Activated naive CD8-positive, alpha-beta T cell treated with anti-CD3 and anti-CD28 coated beads, Interleukin-2, amount 50 U/mL, for 24 hours (primary cell): ENCODE results near the gene COL6A5.
"Not testable (repeated sequence)": the region's sequence is repeated elsewhere in the genome, so short reads cannot be mapped to it uniquely, and the experiment has no call there.

Experiments
- ATAC-seq: fragments of 150-1000 bp; cut with Tn5 transposase; one replicate; pipeline ENCODE4 v1.10.0; 2021
- DNase-seq: peaks from one replicate; pipeline ENCODE4 v3.0.0; 2021
- H3K27ac Mint-ChIP-seq: one replicate; pipeline ENCODE4 v1.8.0; 2021; ENCODE audit warnings: mild to moderate bottlenecking, mixed read lengths
- H3K27me3 Mint-ChIP-seq: one replicate; pipeline ENCODE4 v1.8.0; 2021; ENCODE audit warnings: mixed read lengths
- H3K36me3 Mint-ChIP-seq: one replicate; pipeline ENCODE4 v1.8.0; 2021; ENCODE audit warnings: low read depth, mixed read lengths
- H3K4me1 Mint-ChIP-seq: one replicate; pipeline ENCODE4 v1.8.0; 2021; ENCODE audit warnings: mixed read lengths
- H3K4me3 Mint-ChIP-seq: one replicate; pipeline ENCODE4 v1.8.0; 2021; ENCODE audit warnings: mild to moderate bottlenecking, moderate library complexity, mixed read lengths
- H3K9me3 Mint-ChIP-seq: one replicate; pipeline ENCODE4 v1.8.0; 2021; ENCODE audit warnings: mixed read lengths

The COL6A5 gene

GRCh38 chr3:130405956-130406355 lies 60.5 kb downstream of the COL6A5 start:
- DNase-seq (no peak), ATAC-seq (no peak)
- no peaks in the 10 kb centered on the region for H3K36me3 Mint-ChIP-seq
- H3K27ac Mint-ChIP-seq = no peak overlapping the region
- H3K4me3 Mint-ChIP-seq = no peak overlapping the region
- H3K27me3 Mint-ChIP-seq = peaks cover 5% of the 10 kb centered on the region
- H3K4me1 Mint-ChIP-seq = no peaks in the 10 kb centered on the region
- peaks cover 20% of the 10 kb centered on the region for H3K9me3 Mint-ChIP-seq

- H3K4me3 Mint-ChIP-seq, H3K27me3 Mint-ChIP-seq, DNase-seq, ATAC-seq, H3K36me3 Mint-ChIP-seq, H3K4me1 Mint-ChIP-seq, H3K27ac Mint-ChIP-seq: not testable (repeated sequence)
- H3K9me3 Mint-ChIP-seq = peaks cover 20% of the 10 kb centered on the region
Measured at GRCh38 chr3:130408253-130408652, 62.8 kb downstream of the COL6A5 start.

- DNase-seq (no peak), ATAC-seq (no peak)
- Mint-ChIP-seq H3K4me1 (no peaks in the 10 kb centered on the region), H3K9me3 (peaks cover 20% of the 10 kb centered on the region), H3K27me3 (peaks cover 10% of the 10 kb centered on the region), H3K4me3 (no peak overlapping the region), H3K27ac (no peak overlapping the region), H3K36me3 (no peaks in the 10 kb centered on the region)
Measured at GRCh38 chr3:130411320-130411719, 65.8 kb downstream of the COL6A5 start.

- Mint-ChIP-seq H3K4me1 (no peaks in the 10 kb centered on the region), H3K27me3 (peaks cover 8% of the 10 kb centered on the region), H3K27ac (no peak overlapping the region), H3K4me3 (no peak overlapping the region), H3K9me3 (peaks cover 6% of the 10 kb centered on the region), H3K36me3 (no peaks in the 10 kb centered on the region)
- DNase-seq = no peak
- ATAC-seq = no peak
Measured at GRCh38 chr3:130412991-130413560, 67.6 kb downstream of the COL6A5 start.

- H3K27ac Mint-ChIP-seq = no peak overlapping the region
- no peaks in the 10 kb centered on the region for H3K4me1 Mint-ChIP-seq
- DNase-seq = no peak
- ATAC-seq = no peak
- H3K4me3 Mint-ChIP-seq = no peak overlapping the region
- H3K27me3 Mint-ChIP-seq = peaks cover 10% of the 10 kb centered on the region
- no peaks in the 10 kb centered on the region for H3K9me3 Mint-ChIP-seq
- H3K36me3 Mint-ChIP-seq = no peaks in the 10 kb centered on the region
Measured at GRCh38 chr3:130414457-130414856, 69.0 kb downstream of the COL6A5 start.

GRCh38 chr3:130420466-130420865 lies 75.0 kb downstream of the COL6A5 start:
- ATAC-seq = no peak
- no peak overlapping the region for H3K27ac Mint-ChIP-seq

GRCh38 chr3:130423064-130423463 lies 77.6 kb downstream of the COL6A5 start:
- Mint-ChIP-seq H3K9me3 (no peaks in the 10 kb centered on the region), H3K4me1 (no peaks in the 10 kb centered on the region), H3K36me3 (no peaks in the 10 kb centered on the region), H3K27me3 (peaks cover 7% of the 10 kb centered on the region), H3K27ac (no peak overlapping the region), H3K4me3 (no peak overlapping the region)
- DNase-seq (no peak), ATAC-seq (no peak)

More at GRCh38 chr3:130420466-130420865, 75.0 kb downstream of the COL6A5 start:
- Mint-ChIP-seq H3K9me3 (no peaks in the 10 kb centered on the region), H3K36me3 (no peaks in the 10 kb centered on the region), H3K27me3 (peaks cover 13% of the 10 kb centered on the region), H3K4me3 (no peak overlapping the region), H3K4me1 (no peaks in the 10 kb centered on the region)
- no peak for DNase-seq

GRCh38 chr3:130424837-130425236 lies 79.4 kb downstream of the COL6A5 start:
- Mint-ChIP-seq H3K4me3 (no peak overlapping the region), H3K36me3 (no peaks in the 10 kb centered on the region), H3K9me3 (no peaks in the 10 kb centered on the region), H3K27me3 (peaks cover 4% of the 10 kb centered on the region), H3K4me1 (no peaks in the 10 kb centered on the region), H3K27ac (no peak overlapping the region)
- ATAC-seq (no peak), DNase-seq (no peak)

- no peak for ATAC-seq
- H3K4me1 Mint-ChIP-seq = no peaks in the 10 kb centered on the region
- H3K4me3 Mint-ChIP-seq = no peak overlapping the region
- H3K27me3 Mint-ChIP-seq = peaks cover 3% of the 10 kb centered on the region
- no peak for DNase-seq
- no peaks in the 10 kb centered on the region for H3K36me3 Mint-ChIP-seq
- no peaks in the 10 kb centered on the region for H3K9me3 Mint-ChIP-seq
- no peak overlapping the region for H3K27ac Mint-ChIP-seq
Measured at GRCh38 chr3:130425484-130425883, 80.0 kb downstream of the COL6A5 start.

- no peak for DNase-seq
- Mint-ChIP-seq H3K27me3 (peaks cover 3% of the 10 kb centered on the region), H3K9me3 (no peaks in the 10 kb centered on the region), H3K4me3 (no peak overlapping the region), H3K4me1 (no peaks in the 10 kb centered on the region), H3K36me3 (no peaks in the 10 kb centered on the region), H3K27ac (no peak overlapping the region)
- no peak for ATAC-seq
Measured at GRCh38 chr3:130426206-130426605, 80.7 kb downstream of the COL6A5 start.

- no peaks in the 10 kb centered on the region for H3K4me1 Mint-ChIP-seq
- H3K27me3 Mint-ChIP-seq = peaks cover 3% of the 10 kb centered on the region
- no peak for DNase-seq
- H3K9me3 Mint-ChIP-seq = no peaks in the 10 kb centered on the region
- H3K4me3 Mint-ChIP-seq = no peak overlapping the region
- ATAC-seq = no peak
- H3K36me3 Mint-ChIP-seq = no peaks in the 10 kb centered on the region
- H3K27ac Mint-ChIP-seq = no peak overlapping the region
Measured at GRCh38 chr3:130428871-130429712, 83.6 kb downstream of the COL6A5 start.

- Mint-ChIP-seq H3K4me1 (no peaks in the 10 kb centered on the region), H3K36me3 (no peaks in the 10 kb centered on the region), H3K27ac (no peak overlapping the region), H3K4me3 (no peak overlapping the region), H3K27me3 (peaks cover 3% of the 10 kb centered on the region), H3K9me3 (no peaks in the 10 kb centered on the region)
- ATAC-seq (no peak), DNase-seq (no peak)
Measured at GRCh38 chr3:130429713-130430023, 84.2 kb downstream of the COL6A5 start.

- Mint-ChIP-seq H3K4me1 (no peaks in the 10 kb centered on the region), H3K27me3 (no peaks in the 10 kb centered on the region), H3K4me3 (no peak overlapping the region), H3K27ac (no peak overlapping the region), H3K36me3 (no peaks in the 10 kb centered on the region), H3K9me3 (no peaks in the 10 kb centered on the region)
- ATAC-seq (no peak), DNase-seq (no peak)
Measured at GRCh38 chr3:130430266-130430665, 84.8 kb downstream of the COL6A5 start.

GRCh38 chr3:130432086-130432485 lies 86.6 kb downstream of the COL6A5 start:
- H3K4me3 Mint-ChIP-seq, H3K4me1 Mint-ChIP-seq, H3K36me3 Mint-ChIP-seq, DNase-seq, ATAC-seq, H3K27ac Mint-ChIP-seq, H3K27me3 Mint-ChIP-seq, H3K9me3 Mint-ChIP-seq: not testable (repeated sequence)

- no peaks in the 10 kb centered on the region for H3K4me1 Mint-ChIP-seq
- H3K36me3 Mint-ChIP-seq = no peaks in the 10 kb centered on the region
- H3K4me3 Mint-ChIP-seq = no peak overlapping the region
- H3K9me3 Mint-ChIP-seq = no peaks in the 10 kb centered on the region
- no peak for ATAC-seq
- DNase-seq = no peak
- H3K27ac Mint-ChIP-seq = no peak overlapping the region
- peaks cover 2% of the 10 kb centered on the region for H3K27me3 Mint-ChIP-seq
Measured at GRCh38 chr3:130433306-130433705, 87.8 kb downstream of the COL6A5 start.
